Mucosa of gallbladder (tissue), 1 donor: ENCODE data around the gene RNF39. TPM values are rescaled to one million over a fixed set of nuclear protein-coding genes. Genes with fewer than 3 reads are reported as not detected.
"Not testable (repeated sequence)": the region's sequence is repeated elsewhere in the genome, so short reads cannot be mapped to it uniquely, and the experiment has no call there.

ENCODE experiments used
- DNase-seq: peaks from one replicate; pipeline ENCODE4 v3.0.0-alpha.2; 2020; ENCODE audit warnings: low spot score
- total RNA-seq: library from RNA; stranded (reverse); gene quantifications from one replicate; pipeline ENCODE4 v1.2.1, GENCODE V29; 2021
- donor health status: DM: no; HTN: no; CAD: no.

RNF39 gene
- total RNA-seq, 1 donor from 2014 or later = 2.5 TPM

DNA sequence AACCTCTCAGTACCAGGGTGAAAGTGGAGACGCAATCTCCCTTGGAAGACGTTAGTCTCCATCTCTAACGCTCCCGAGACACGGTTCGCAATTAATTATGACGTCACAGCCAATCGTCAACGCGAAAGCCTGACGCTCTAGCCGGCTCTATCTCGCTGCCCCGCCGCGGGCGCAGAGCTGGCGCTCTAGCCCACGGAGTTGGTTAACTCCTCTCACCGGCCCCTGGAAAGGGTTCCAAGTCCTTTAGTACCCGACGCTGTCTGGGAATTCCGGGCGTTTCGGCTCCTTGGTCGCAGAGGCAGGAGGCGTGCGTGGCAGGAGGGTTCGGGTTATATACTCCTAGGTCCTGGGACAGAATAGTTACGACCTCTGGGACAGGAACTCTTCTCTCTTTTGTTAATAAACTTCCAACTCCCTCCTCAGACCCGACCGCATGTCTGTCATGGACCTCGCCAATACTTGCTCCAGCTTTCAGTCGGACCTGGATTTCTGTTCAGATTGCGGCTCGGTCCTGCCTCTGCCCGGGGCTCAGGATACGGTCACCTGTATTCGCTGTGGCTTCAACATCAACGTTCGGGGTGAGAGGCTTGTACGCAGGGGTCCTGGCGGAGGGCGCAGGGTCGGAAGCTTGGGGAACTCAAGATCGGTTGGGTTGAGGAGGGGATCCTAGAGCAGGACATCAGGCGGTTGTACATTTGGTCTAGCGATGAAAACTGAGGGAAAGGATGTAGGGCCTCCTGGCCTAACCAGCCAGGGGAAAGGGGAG is 14.3 kb downstream of the RNF39 start, which contains the start of gene POLR1H:
Gene POLR1H, plus strand, starts transcription at position 174 of the 766 bp plus-strand sequence. Its CDS starts 260 bp downstream, at position 434.
- DNase-seq = peak; percentile 96

DNA sequence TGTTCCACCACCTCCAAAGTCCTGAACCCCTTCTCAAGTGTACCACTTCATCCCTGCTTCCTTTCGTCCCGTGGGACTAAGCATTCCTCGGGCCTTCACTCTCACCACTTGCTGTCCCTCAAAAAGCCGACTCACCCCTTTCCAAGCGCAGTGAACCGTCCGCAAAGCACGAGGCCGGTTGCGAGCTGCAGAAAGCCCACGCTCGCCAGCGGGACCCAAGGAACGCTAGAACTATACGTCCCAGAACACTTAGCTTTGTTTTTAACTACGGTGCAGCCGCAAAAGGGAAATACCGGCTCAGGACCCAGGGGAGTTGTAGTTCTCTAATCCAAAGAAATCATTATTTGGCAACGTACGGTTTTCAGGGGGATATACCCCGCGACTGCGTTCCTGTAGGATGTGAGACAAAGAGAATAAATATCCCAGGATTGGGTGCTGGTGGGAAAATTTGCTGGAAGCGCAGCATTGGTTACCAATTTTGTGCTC is 14.9 kb downstream of the RNF39 start:
- no peak for DNase-seq

DNA sequence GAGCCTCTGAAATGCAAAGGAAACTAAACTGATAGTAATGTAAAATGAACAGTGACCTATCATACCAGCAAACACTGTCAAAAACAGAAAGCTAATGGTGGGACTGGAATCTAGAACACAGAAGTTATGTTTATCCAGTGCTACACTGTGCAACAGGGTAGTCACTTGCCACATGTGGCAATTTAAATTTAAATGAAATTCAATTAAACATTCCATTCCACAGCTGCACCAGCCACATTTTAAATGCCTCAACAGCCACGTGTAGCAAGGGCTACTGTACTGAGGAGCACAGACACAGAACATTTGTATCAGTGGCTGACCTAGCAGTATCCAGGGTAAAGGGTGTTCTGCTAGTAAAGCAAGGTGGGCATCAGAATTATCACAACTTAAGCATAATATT is 20.1 kb downstream of the RNF39 start:
- DNase-seq = no peak

DNA sequence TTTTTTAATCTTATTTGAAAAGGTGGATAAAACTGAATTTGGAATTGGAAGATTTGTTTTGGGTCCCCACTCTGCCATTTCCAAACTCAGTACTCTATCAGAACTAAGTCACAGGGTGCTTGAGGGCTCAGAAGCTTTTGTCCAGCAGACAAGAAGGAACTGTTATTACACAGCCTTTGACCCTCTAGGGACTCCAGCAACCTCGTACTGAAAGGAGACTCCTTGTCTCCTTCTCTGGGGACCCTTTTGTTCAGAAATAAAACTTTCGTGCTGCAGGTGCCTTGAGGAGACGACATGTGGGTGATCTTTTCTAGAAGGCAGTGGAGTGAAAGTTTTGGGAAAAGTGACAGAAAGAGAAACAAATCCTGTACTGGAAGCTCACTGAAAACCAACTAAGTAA is 21.9 kb downstream of the RNF39 start:
- no peak for DNase-seq

DNA sequence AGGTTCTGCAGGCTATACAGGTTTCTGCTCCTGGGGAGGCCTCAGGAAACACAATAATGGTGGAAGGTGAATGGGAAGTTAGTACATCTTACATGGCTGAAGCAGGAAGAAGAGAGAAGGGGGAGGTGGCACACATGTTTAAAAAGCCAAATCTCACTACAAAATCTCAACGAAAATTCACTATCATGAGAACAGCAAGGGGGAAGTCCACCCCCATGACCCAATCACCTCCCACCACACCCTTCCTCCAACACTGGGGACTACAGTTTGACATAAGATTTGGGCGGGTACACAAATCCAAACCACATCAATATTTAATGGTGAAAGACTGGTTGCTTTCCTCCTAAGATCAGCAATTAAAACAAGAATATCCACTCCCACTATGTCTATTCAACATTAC is 28.3 kb downstream of the RNF39 start:
- DNase-seq = no peak

DNA sequence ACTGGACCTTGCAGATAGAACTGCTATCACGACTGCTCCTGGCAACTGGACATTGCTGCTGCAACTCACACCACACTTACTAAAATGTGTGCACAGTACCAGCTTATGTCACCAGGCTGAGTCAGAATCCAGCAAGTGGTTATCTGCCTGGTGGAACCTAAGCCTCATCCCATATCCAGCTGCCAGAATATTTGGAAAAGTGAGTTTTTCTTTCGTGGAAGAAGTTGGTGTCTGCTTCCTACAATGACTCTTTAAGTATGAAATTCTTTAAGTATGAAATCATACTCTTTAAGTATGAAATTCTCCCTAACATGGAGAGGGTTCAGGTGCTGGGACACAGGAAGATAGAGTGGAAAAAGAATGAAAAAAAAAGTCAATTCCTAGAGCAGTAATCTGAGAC is 30.9 kb downstream of the RNF39 start:
- DNase-seq = no peak

DNA sequence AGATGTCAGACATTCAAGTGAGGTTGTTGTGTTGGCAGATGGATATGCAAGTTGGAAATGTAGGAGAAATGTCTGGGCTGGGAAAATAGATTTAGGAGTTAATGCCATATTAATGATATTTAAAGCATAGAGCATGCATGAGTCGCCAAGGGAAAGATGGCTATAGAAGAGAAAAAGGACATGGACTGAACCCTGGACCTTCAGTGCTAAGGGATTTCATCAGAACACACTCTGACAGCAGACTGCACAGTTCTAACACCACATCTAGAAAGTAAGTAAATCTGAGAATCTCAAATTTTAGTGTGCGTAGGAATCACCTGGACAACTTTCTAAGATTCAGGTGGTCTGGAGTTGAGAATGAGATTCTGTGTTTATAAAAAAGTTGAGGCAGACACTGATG is 31.8 kb downstream of the RNF39 start:
- DNase-seq = no peak

DNA sequence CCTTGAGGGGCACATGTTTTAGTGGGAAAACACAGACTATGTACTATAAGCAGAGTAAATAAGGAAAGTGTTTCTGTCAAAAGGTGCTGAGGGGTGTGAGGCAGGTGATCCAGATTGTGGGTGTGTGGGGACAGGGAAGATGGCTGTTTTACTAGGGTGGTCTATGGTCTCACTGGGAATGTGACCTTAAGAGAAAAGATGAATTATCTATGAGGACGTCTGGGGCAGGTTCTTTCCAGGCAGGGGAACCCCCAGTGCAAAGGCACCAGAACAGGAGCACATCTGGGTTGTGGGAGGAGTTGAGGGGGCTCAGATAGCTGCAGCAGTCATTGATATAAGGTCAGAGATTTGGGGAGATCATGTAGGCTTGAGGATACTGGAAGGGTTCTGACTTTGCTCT is 32.7 kb downstream of the RNF39 start:
- DNase-seq = no peak

DNA sequence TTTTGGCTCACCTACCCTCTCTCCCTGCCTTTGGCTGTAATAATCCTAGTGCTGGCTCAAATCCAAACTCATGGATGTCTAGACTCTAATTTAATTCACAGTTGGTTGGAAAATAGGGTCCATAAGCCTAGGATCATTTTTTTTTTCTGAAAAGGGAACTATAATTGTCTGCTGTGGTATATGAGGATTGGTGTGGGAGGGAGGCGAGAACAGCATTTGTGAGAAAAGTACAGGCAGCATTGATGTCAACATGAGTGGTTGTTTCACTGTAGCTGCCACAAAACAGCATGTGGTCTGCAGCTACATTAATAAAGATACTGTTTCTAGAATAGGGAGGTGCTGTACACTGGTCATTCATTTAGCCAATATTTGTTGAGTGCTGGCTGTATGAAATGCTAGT is 33.1 kb downstream of the RNF39 start:
- no peak for DNase-seq

DNA sequence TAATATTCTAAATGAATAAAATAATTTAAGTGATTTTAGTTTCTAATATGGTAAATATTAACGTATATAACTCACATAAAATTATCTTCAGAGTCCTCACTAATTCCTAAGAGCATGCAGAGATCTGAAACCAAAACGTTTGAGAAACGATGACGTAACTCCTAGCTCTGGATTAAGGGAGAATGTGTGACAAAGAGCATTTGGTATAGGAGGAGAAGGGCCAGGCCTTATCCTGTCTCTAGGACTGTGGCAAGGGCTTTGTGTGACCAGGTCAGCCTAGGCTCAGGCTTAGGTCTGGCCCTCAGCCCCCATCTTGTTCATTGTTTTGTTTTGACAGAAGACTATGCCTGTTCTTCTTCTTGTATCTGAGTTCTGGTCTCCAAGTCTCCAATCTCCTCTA is 33.7 kb downstream of the RNF39 start:
- no peak for DNase-seq

DNA sequence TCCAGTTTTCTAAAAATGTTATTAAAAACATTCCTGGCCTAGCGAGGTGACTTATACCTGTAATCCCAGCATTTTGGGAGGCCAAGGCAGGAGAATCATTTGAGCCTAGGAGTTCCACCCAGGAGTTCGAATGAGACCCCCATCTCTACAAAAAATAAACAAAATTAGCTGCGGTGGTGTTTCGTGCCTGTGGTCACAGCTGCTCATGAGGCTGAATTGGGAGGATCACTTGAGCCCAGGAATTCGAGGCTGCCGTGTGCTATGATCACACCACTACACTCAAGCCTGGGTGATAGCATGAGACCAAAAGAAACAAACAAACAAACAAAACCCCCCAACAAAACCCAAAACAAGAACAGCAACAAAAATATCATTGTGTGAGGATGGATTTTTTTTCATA is 34.3 kb downstream of the RNF39 start:
- DNase-seq = no peak

DNA sequence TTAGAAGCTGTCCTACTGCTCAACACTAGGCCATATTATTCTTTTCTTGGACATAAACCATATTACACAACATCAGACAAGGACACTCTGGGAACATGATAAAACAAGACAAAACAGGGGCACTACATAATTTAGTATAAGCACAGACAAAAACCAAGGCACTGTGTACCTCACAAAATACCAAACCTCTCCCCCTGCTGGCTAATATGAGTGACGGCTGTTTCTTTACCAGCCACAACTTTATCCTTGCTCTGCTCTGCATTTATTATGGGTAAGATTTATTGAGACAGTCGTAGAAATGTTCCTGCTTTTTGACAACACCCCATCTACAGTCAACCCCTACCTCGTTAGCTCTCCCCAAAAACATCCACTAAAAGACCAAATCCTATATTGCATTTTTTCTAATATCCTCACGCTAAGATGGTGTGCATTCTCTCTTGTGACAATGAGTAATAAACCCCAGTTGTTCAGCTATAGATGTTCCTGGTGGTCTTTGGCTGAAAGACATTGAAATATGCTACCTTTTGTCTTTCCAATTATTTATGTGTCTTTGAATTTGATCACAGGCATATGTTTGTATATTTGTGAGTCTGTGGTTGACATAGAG is 38.3 kb downstream of the RNF39 start:
- DNase-seq = no peak

DNA sequence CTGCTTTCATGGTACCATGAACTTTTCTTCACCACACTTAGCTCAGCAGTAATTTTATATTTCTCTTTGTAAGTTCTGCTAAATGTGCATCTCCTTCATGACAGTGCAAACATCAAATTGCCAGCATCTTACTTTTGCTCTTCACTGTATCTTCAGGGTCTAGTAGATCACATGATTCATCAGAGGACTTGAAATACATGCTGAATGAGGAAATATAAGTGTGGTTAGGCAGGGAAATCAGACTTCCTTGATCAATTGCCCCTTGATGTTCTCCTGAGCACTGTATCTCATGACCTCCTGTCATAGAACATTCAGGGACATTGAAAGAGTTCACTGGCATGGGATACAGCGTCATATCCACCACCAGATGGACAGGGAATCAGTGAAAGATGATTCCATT is 39.8 kb downstream of the RNF39 start:
- no peak for DNase-seq

DNA sequence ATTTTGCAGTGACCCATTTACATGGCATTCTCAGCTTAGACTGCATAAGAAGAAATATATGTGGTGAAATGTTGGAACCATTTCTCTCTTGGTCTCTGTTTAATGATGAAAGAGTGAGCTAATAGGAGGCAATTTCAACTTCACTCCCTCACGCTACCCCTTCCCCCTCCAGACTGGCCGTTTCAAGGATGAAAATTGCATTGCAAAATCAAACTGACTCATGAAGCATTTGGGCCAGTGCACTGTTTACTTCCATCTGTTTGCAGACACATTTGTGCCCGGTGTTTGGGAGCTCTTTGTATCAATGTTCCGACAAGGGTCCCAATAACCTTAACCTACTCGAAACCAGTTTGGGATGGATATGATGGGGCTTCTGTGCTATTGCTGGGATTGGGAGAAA is 42.1 kb downstream of the RNF39 start:
- DNase-seq = not testable (repeated sequence)

DNA sequence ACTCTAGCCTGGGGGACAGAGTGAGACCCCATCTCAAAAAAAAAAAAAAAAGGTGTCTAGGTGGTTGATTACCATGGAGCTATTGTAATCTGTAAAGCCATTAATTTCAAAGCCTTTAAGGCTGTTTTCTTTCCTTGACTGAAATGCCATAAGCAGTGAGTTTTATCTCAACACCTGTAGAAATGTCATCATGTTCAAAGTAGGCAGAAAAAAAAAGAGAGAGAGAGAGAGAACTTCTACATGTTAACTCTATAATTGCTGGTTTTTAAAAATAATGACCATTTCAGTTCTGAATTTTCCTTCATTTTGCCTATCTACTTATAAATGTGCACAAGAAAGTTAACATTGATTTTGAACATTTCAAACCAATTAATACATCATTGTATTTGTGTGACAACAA is 44.2 kb downstream of the RNF39 start:
- DNase-seq = no peak

DNA sequence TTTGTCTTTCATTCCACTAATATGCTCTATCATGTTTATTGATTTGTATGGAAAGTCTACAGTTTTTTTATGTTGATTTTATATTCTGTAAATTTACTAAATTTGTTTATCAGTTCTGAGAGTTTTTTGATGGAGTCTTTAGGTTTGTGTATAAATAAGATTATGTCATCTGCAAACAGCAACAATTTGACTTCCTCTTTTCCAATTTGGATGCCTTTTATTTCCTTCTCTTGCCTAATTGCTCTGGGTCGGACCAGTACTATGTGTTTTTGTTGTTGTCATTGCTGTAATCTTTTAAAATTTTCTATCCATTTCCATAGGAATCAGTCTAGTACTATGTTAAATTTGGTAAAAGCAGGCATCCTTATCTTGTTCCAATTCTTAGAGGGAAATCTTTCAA is 46.0 kb downstream of the RNF39 start:
- DNase-seq = no peak

DNA sequence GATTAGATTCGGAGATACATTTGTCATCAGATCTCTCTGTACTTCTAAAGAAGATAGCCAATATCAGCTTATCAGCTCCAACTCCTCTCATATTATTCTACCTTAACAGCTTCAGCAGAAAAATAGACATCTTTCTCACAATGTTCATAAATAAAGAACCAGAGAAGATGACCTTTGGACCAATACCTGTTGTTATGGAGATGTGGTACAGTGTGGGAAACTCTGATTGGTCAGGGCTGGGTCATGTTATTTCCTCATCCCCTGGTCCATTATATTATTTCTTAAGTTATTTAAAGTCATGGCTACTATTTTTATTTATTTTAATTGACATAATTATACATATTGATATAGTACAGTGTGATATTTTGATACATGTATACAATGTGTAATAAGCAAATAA is 50.4 kb downstream of the RNF39 start:
- no peak for DNase-seq

DNA sequence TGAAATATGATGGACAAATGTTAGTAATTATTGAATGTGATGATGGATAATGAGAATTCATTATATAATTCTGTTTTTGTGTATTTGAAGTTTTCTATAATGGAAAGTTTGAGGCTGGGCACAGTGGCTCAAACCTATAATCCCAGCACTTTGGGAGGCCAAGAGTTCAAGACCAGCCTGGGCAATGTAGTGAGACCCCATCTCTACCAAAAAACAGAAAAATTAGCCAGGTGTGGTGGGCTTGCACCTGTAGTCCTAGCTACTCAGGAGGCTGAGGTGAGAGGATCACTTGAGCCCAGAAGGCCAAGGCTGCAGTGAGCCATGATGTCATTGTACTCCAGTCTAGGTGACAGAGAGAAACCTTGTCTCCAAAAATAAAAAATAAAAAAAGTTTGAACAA is 52.9 kb downstream of the RNF39 start:
- not testable (repeated sequence) for DNase-seq

DNA sequence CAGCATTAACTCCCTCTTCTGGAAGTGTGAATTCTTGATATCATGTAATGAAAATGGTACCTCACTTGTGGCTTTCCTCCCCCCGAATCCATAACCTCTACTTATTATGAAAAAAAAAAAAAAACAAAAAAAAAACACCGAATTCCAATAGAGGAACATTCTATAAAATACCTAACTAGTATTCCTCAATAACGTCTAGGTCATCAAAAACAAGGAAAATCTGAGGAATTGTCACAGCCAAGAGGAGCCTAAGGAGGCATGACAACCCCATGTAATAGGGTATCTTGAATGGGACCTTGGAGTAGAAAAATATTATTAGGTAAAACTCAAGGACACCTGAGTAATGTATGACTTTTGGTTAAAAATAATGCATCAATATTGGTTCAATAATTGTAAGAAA is 53.4 kb downstream of the RNF39 start:
- DNase-seq = no peak

DNA sequence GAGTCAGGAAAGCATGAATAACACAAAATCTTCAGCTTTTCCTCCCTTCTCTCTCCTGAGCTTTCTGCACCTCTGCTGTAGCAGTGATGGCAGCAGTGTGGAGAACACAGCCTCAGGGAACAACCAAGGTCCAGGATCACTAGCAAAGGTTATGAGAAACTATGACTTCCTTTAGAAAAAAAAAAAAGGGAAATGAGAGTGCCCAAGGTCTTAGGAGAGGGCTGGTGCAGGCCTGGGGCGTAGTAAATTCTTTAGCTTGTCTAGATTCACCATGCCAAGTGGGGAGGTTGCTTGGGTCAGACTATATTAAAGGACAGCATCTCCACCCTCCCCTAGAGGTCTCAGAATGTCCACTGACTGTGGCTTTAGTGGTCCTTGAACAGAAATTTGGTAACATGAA is 54.9 kb downstream of the RNF39 start:
- no peak for DNase-seq
